Measurements from ENCODE around the gene DDX54. TPM values are rescaled to one million over a fixed set of nuclear protein-coding genes. Genes with fewer than 3 reads are reported as not detected.

The DDX54 gene
- total RNA-seq, 2 donors from 2014 or later, result 68.1 to 69.0 TPM

GRCh38 chr12:113221181-113221996 is 36.1 kb upstream of the DDX54 start, which contains the start of gene TPCN1:
Gene TPCN1 (plus strand): TSS chr12:113221464. CDS start chr12:113226853, 5,389 bp downstream.
- peak; percentile 49 for TF ChIP-seq CTCF (conservative IDR thresholded peaks at IDR 0.05)
- H3K4me1 Mint-ChIP-seq, result peaks cover 16% of the 10 kb centered on the region
- H3K27ac ChIP-seq (ENCODE audit: low read depth, low read length), result peak within 1 kb of the TSS; percentile 75
- peak within 1 kb of the TSS; percentile 73 for H3K4me3 Mint-ChIP-seq
- peak within 1 kb of the TSS; percentile 89 for H3K4me3 ChIP-seq (ENCODE audit: low read length)
- no peaks in the 10 kb centered on the region for H3K36me3 Mint-ChIP-seq (ENCODE audit: low read depth)
- no peaks in the 10 kb centered on the region for H3K9me3 ChIP-seq (ENCODE audit: control insufficient read depth, low read length)
- DNase-seq, result peak; percentile 100
- peak within 1 kb of the TSS; percentile 80 for H3K9ac ChIP-seq (ENCODE audit: extremely low read depth, low read length, poor library complexity, severe bottlenecking)
- H3K27ac Mint-ChIP-seq, result peak within 1 kb of the TSS; percentile 88
- H3K27me3 Mint-ChIP-seq (ENCODE audit: insufficient read depth), result no peaks in the 10 kb centered on the region
- no peaks in the 10 kb centered on the region for H3K9me3 Mint-ChIP-seq
- H3K4me1 ChIP-seq (ENCODE audit: control insufficient read depth, insufficient read depth, low read length), result peaks cover 4% of the 10 kb centered on the region
- H3K36me3 ChIP-seq (ENCODE audit: control insufficient read depth, insufficient read depth, low read length), result no peaks in the 10 kb centered on the region
- H3K27me3 ChIP-seq (ENCODE audit: control insufficient read depth, insufficient read depth, low read length, poor library complexity, severe bottlenecking), result no peaks in the 10 kb centered on the region
- WGBS, 2 experiments (ENCODE audit: insufficient coverage in 1 of 2, insufficient read length in 1 of 2), result 0% methylated on average over 10 to 68 of the region's 68 CpGs

GRCh38 chr12:113220593-113221180 is 35.4 kb upstream of the DDX54 start:
- Mint-ChIP-seq H3K9me3 (no peaks in the 10 kb centered on the region), H3K4me3 (peak overlapping the region; percentile 73), H3K4me1 (peaks cover 21% of the 10 kb centered on the region), H3K27me3 (ENCODE audit: insufficient read depth) (no peaks in the 10 kb centered on the region), H3K36me3 (ENCODE audit: low read depth) (no peaks in the 10 kb centered on the region), H3K27ac (peak overlapping the region; percentile 88)
- no peaks in the 10 kb centered on the region for H3K9me3 ChIP-seq (ENCODE audit: control insufficient read depth, low read length)
- WGBS, 2 experiments (ENCODE audit: insufficient coverage in 1 of 2, insufficient read length in 1 of 2), result 15% methylated on average over 16 to 23 of the region's 23 CpGs
- H3K4me1 ChIP-seq (ENCODE audit: control insufficient read depth, insufficient read depth, low read length), result peaks cover 4% of the 10 kb centered on the region
- no peaks in the 10 kb centered on the region for H3K27me3 ChIP-seq (ENCODE audit: control insufficient read depth, insufficient read depth, low read length, poor library complexity, severe bottlenecking)
- TF ChIP-seq CTCF (conservative IDR thresholded peaks at IDR 0.05), result no peak
- H3K27ac ChIP-seq (ENCODE audit: low read depth, low read length), result peak overlapping the region; percentile 70
- no peaks in the 10 kb centered on the region for H3K36me3 ChIP-seq (ENCODE audit: control insufficient read depth, insufficient read depth, low read length)
- H3K9ac ChIP-seq (ENCODE audit: extremely low read depth, low read length, poor library complexity, severe bottlenecking), result peak overlapping the region; percentile 63
- peak overlapping the region; percentile 89 for H3K4me3 ChIP-seq (ENCODE audit: low read length)
- no peak for DNase-seq

GRCh38 chr12:113216027-113216426 is 30.7 kb upstream of the DDX54 start:
- Mint-ChIP-seq H3K9me3 (no peaks in the 10 kb centered on the region), H3K27me3 (ENCODE audit: insufficient read depth) (no peaks in the 10 kb centered on the region), H3K4me3 (no peak overlapping the region), H3K36me3 (ENCODE audit: low read depth) (no peaks in the 10 kb centered on the region), H3K4me1 (peaks cover 12% of the 10 kb centered on the region), H3K27ac (no peak overlapping the region)
- peak; percentile 33 for DNase-seq
- H3K4me3 ChIP-seq (ENCODE audit: low read length), result no peak overlapping the region
- H3K9me3 ChIP-seq (ENCODE audit: control insufficient read depth, low read length), result no peaks in the 10 kb centered on the region
- H3K27ac ChIP-seq (ENCODE audit: low read depth, low read length), result no peak overlapping the region
- no peak overlapping the region for H3K9ac ChIP-seq (ENCODE audit: extremely low read depth, low read length, poor library complexity, severe bottlenecking)
- 79 to 95% methylated on average over 2 of the region's 2 CpGs for WGBS, 2 experiments (ENCODE audit: insufficient coverage in 1 of 2, insufficient read length in 1 of 2)
- no peaks in the 10 kb centered on the region for H3K4me1 ChIP-seq (ENCODE audit: control insufficient read depth, insufficient read depth, low read length)
- TF ChIP-seq CTCF (conservative IDR thresholded peaks at IDR 0.05), result no peak
- H3K27me3 ChIP-seq (ENCODE audit: control insufficient read depth, insufficient read depth, low read length, poor library complexity, severe bottlenecking), result no peaks in the 10 kb centered on the region
- H3K36me3 ChIP-seq (ENCODE audit: control insufficient read depth, insufficient read depth, low read length), result no peaks in the 10 kb centered on the region

All from endodermal cell (in vitro differentiated cells).